ENCODE results near the gene C3orf20.
"Not testable (repeated sequence)": the region's sequence is repeated elsewhere in the genome, so short reads cannot be mapped to it uniquely, and the experiment has no call there.

DNA sequence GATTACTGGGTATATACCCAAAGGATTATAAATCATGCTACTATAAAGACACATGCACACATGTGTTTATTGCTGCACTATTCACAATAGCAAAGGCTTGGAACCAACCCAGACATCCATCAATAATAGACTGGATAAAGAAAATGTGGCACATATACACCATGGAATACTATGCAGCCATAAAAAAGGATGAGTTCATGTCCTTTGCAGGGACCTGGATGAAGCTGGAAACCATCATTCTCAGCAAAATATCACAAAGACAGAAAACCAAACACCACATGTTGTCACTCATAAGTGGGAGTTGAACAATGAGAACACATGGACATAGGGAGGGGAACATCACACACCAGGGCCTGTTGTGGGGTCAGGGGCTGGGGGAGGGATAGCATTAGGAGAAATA is 78.0 kb downstream of the C3orf20 start:
- not testable (repeated sequence) for TF ChIP-seq CTCF, POLR2A (IDR thresholded peaks at IDR 0.05)

All from esophagus squamous epithelium (tissue), 4 donors.